Measurements from ENCODE around the gene PLA2G3.

DNA sequence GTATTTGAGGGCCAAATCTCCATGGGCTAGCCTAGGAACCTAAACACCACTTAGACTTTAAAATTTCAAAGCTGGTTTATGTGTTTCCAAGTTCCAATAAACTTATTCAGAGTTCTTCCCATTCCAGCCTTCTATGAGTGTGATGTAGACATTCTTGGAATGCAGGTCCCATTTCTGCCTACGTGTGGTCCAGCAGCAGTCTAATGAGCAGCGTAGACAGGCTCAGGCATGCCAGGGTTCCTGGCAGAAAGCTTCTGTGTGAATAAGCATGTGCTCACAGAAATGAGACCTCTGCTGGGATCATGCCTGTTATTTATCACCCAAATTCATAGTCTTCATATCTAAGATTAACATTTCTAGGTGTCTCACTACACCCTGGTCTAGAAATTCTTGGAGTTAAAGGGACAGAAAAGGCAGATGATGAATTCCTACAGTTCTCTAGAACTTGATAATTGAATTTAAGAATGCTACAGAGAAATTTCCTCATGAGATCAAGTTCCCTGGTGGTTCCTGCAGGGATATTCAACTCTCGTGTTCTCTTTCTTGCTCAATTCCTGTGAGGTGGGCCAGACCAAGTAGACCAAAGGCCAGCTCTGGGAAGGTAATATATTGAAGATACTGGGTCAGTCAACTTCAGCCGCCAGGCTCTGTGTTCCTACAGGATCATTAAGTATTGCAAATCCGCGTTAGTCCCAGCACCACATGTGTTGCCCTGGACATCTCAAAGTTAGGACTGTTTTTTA lies 37.3 kb upstream of the PLA2G3 start:
- TF ChIP-seq, protein P1, sequence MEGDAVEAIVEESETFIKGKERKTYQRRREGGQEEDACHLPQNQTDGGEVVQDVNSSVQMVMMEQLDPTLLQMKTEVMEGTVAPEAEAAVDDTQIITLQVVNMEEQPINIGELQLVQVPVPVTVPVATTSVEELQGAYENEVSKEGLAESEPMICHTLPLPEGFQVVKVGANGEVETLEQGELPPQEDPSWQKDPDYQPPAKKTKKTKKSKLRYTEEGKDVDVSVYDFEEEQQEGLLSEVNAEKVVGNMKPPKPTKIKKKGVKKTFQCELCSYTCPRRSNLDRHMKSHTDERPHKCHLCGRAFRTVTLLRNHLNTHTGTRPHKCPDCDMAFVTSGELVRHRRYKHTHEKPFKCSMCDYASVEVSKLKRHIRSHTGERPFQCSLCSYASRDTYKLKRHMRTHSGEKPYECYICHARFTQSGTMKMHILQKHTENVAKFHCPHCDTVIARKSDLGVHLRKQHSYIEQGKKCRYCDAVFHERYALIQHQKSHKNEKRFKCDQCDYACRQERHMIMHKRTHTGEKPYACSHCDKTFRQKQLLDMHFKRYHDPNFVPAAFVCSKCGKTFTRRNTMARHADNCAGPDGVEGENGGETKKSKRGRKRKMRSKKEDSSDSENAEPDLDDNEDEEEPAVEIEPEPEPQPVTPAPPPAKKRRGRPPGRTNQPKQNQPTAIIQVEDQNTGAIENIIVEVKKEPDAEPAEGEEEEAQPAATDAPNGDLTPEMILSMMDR (IDR thresholded peaks at IDR 0.05): no peak
- no peak for TF ChIP-seq POLR2A (IDR thresholded peaks at IDR 0.05)
